ENCODE results near the gene INCENP. TPM values are rescaled to one million over a fixed set of nuclear protein-coding genes. Genes with fewer than 3 reads are reported as not detected.

INCENP gene
- total and polyA plus RNA-seq, 2 of the 13 experiments (the other 11 are each of a cell fraction or from before 2014, with no cell fraction given): 14.1 to 37.3 TPM

GRCh38 chr11:62104816-62105653 lies 18.8 kb upstream of the INCENP start:
- FAIRE-seq: no peak
- Histone ChIP-seq H3K9me3 (ENCODE audit: low read length) (no peaks in the 10 kb centered on the region; the same call in 1 of the 2 replicates), H3K27ac (ENCODE audit: extremely low read length, insufficient read depth, low read length) (no peak overlapping the region), H3K4me1 (ENCODE audit: insufficient read depth, low read length) (peaks cover 29% of the 10 kb centered on the region), H3K27me3 (ENCODE audit: control insufficient read depth in 1 of 2, insufficient read depth in 2 of 2, low read length in 2 of 2) (peaks cover 0 to 6% of the 10 kb centered on the region in 2 experiments; a peak in 2 of 5 replicates), H4K20me1 (ENCODE audit: insufficient read depth, low read length) (no peaks in the 10 kb centered on the region), H3K36me3 (replicated peaks in 1 of 2; ENCODE audit: control insufficient read depth in 1 of 2, insufficient read depth in 2 of 2, low read length in 2 of 2) (no peaks in the 10 kb centered on the region), H3K79me2 (ENCODE audit: insufficient read depth, low read length) (no peaks in the 10 kb centered on the region), H3K4me3 (replicated peaks in 1 of 3; ENCODE audit: insufficient read depth in 1 of 3, low read depth in 2 of 3, low read length in 3 of 3) (0 out of 6 replicates have a peak overlapping the region, but pooled peaks of 1 of the 3 experiments have one; percentile 6), H3K9ac (ENCODE audit: insufficient read depth, low read depth, low read length) (no peak overlapping the region), H3K4me2 (ENCODE audit: low read depth, low read length) (peak overlapping the region; percentile 30; the same call in 1 of the 2 replicates), H2AFZ (ENCODE audit: low read length) (no peak overlapping the region)
- ChIA-PET CTCF (ENCODE audit: low intra/inter-chr PET ratio, low total read pairs) (no interaction called here), POLR2A (no interaction called here)
- intact Hi-C loops (cut with micrococcal nuclease; ENCODE audit: unreplicated experiment): loop anchor here (5.0 kb wide), 1 partner anchor 158 kb away; no protein-coding TSS in a partner anchor
- WGBS (ENCODE audit: low lambda C conversion rate): 25% methylated on average over 11 of the region's 11 CpGs
- TF ChIP-seq SRF (IDR thresholded peaks at IDR 0.05; ENCODE audit: low read depth, low read length) (peak; percentile 53; the same call in 1 of the 2 replicates), ZNF512B (CRISPR knock-in tag; IDR thresholded peaks at IDR 0.05; ENCODE audit: borderline replicate concordance) (no peak)
- no peak for ATAC-seq
- in situ Hi-C loops (cut with HindIII; ENCODE audit: extremely low pct_ligation_motif_present, low pct_unique_long_range_greater_than_20kb): no loop called here
- BruUV-seq (replicated peaks): no TSS peak
- DNase-seq (ENCODE audit: low spot score): no peak

Data from HepG2 (cell line).